Gastrocnemius medialis (tissue), 4 donors: ENCODE measurements around the gene INCENP. TPM values are rescaled to one million over a fixed set of nuclear protein-coding genes. Genes with fewer than 3 reads are reported as not detected.
"Not testable (repeated sequence)": the region's sequence is repeated elsewhere in the genome, so short reads cannot be mapped to it uniquely, and the experiment has no call there.

Experiments
- ATAC-seq, 2 donors: fragments of 150-250 bp; one replicate each; pipeline ENCODE4 v1.9.1; 2016
- DNase-seq, 2 donors: peaks; one replicate each; pipeline ENCODE4 v3.0.0-alpha.2; 2019
- H3K27ac ChIP-seq, 4 donors: fragments of 200-600 bp; sonication (generic); 1 replicate in 1 of 4; 2 replicates in 3 of 4; pipeline ENCODE4 v1.5.1; 2016 to 2018; ENCODE audit warnings: mild to moderate bottlenecking in 2 of 4, moderate library complexity in 1 of 4
- H3K27me3 ChIP-seq, 3 donors: fragments of 200-600 bp; sonication (generic) in 2 of 3; 1 replicate in 1 of 3; 2 replicates in 2 of 3; pipeline versions ENCODE4 v1.5.1 to v1.6.0; 2016 to 2019; ENCODE audit warnings: mild to moderate bottlenecking in 1 of 3, moderate library complexity in 1 of 3
- H3K36me3 ChIP-seq, 2 donors: fragments of 200-600 bp; sonication (generic) in 1 of 2; one replicate each; pipeline ENCODE4 v1.5.1; 2017 to 2018
- H3K4me1 ChIP-seq, 2 donors: fragments of 200-600 bp; sonication (generic) in 1 of 2; one replicate each; pipeline ENCODE4 v1.5.1; 2016 to 2017; ENCODE audit warnings: mild to moderate bottlenecking in 2 of 2
- H3K4me3 ChIP-seq, 4 donors: fragments of 200-600 bp; sonication (generic) in 3 of 4; 1 replicate in 1 of 4; 2 replicates in 3 of 4; pipeline ENCODE4 v1.5.1; 2016 to 2019; ENCODE audit warnings: mild to moderate bottlenecking in 2 of 4
- H3K9me3 ChIP-seq, 3 donors: fragments of 200-600 bp; sonication (generic) in 2 of 3; 1 replicate in 1 of 3; 2 replicates in 2 of 3; pipeline ENCODE4 v1.5.1; 2016 to 2019
- POLR2A ChIP-seq, 2 donors: fragments of 450-650 bp; IDR thresholded peaks; one replicate each; pipeline ENCODE4 v1.6.1; 2017; ENCODE audit warnings: antibody characterized with exemption in 2 of 2, mild to moderate bottlenecking in 2 of 2, moderate library complexity in 2 of 2
- in situ Hi-C, 4 donors: fragments of 200-750 bp; cut with MboI; loops; one replicate each; pipeline versions ENCODE4 v1.15.0 to v1.8.0; 2017; ENCODE audit warnings: low sequenced_read_pairs in 4 of 4
- intact Hi-C: fragments of 100-400 bp; cut with DNase I; formaldehyde crosslinking; loops from one replicate; pipeline ENCODE4 v1.15.1; 2023; ENCODE audit warnings: low total_unique reads
- total RNA-seq, 4 donors: library from RNA; depleted of rRNA; stranded (reverse); fragments of >200 nt; gene quantifications; one replicate each; pipeline versions ENCODE4 v1.1.0 to v1.2.3, GENCODE V29; 2016
- TF ChIP-seq, protein P1 (sequence below), 5 experiments: fragments of 450-650 bp in 3 of 5; fragments of 200-600 bp in 2 of 5; sonication (generic) in 2 of 5; IDR thresholded peaks in 4 of 5; conservative IDR thresholded peaks in 1 of 5; 1 replicate in 4 of 5; 2 replicates in 1 of 5; pipeline ENCODE4 v1.5.1; 2016 to 2019; ENCODE audit warnings: antibody characterized with exemption in 5 of 5, mild to moderate bottlenecking in 3 of 5, moderate library complexity in 3 of 5

Gene INCENP
- total RNA-seq, 4 donors from 2014 or later = 6.3 to 18.7 (median 13.7) TPM

GRCh38 chr11:62082292-62082657 lies 41.5 kb upstream of the INCENP start:
- Histone ChIP-seq H3K27ac (no peak overlapping the region), H3K27me3 (no peaks in the 10 kb centered on the region), H3K9me3 (no peaks in the 10 kb centered on the region), H3K4me1 (peaks cover 0 to 7% of the 10 kb centered on the region in 2 donors), H3K36me3 (no peaks in the 10 kb centered on the region), H3K4me3 (no peak overlapping the region)
- no peak for ATAC-seq
- in situ Hi-C loops (loop anchor here in 3 of 4 donors (5.0 to 10.0 kb wide), 4 partner anchors 185 to 277 kb away; partner anchors contain the start of gene FADS3 (in 1 of the 3)), intact Hi-C loops (loop anchor here (1.0 to 2.0 kb wide), 2 partner anchors 135 to 183 kb away; no protein-coding TSS in a partner anchor)
- no peak for TF ChIP-seq POLR2A (IDR thresholded peaks at IDR 0.05)
- TF ChIP-seq, protein P1, sequence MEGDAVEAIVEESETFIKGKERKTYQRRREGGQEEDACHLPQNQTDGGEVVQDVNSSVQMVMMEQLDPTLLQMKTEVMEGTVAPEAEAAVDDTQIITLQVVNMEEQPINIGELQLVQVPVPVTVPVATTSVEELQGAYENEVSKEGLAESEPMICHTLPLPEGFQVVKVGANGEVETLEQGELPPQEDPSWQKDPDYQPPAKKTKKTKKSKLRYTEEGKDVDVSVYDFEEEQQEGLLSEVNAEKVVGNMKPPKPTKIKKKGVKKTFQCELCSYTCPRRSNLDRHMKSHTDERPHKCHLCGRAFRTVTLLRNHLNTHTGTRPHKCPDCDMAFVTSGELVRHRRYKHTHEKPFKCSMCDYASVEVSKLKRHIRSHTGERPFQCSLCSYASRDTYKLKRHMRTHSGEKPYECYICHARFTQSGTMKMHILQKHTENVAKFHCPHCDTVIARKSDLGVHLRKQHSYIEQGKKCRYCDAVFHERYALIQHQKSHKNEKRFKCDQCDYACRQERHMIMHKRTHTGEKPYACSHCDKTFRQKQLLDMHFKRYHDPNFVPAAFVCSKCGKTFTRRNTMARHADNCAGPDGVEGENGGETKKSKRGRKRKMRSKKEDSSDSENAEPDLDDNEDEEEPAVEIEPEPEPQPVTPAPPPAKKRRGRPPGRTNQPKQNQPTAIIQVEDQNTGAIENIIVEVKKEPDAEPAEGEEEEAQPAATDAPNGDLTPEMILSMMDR (IDR thresholded peaks at IDR 0.05 in 4 of 5, conservative IDR thresholded peaks at IDR 0.05 in 1 of 5) = no peak
- no peak for DNase-seq

DNA sequence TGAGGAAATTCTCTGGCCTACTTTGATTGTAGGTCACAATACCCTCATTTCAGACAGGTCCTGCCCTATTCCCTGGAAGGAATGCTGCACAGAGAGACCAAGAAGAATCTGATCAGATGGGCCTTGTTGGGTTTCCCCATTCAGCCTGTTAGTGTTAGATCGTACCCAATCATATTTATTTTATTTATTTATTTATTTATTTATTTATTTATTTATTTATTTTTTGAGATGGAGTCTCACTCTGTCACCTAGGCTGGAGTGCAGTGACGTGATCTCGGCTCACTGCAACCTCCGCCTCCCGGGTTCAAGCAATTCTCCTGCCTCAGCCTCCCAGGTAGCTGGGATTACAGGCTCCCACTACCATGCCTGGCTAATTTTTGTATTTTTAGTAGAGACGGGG lies 39.0 kb upstream of the INCENP start:
- H3K4me3 ChIP-seq, H3K27me3 ChIP-seq, H3K36me3 ChIP-seq, H3K27ac ChIP-seq, DNase-seq, H3K9me3 ChIP-seq, H3K4me1 ChIP-seq, intact Hi-C loops, ATAC-seq: not testable (repeated sequence)
- in situ Hi-C loops = loop anchor here in 3 of 4 donors (5.0 to 10.0 kb wide), 4 partner anchors 188 to 280 kb away; partner anchors contain the start of gene FADS3 (in 1 of the 3)

- TF ChIP-seq, protein P1 (IDR thresholded peaks at IDR 0.05 in 4 of 5, conservative IDR thresholded peaks at IDR 0.05 in 1 of 5) = no peak
- TF ChIP-seq POLR2A (IDR thresholded peaks at IDR 0.05) = no peak
- DNase-seq (no peak), ATAC-seq (no peak)
- Histone ChIP-seq H3K36me3 (no peaks in the 10 kb centered on the region), H3K4me3 (no peak overlapping the region), H3K27ac (no peak overlapping the region), H3K27me3 (no peaks in the 10 kb centered on the region), H3K9me3 (no peaks in the 10 kb centered on the region), H3K4me1 (no peaks in the 10 kb centered on the region)
- in situ Hi-C loops = loop anchor here in 3 of 4 donors (10.0 kb wide), 3 partner anchors 193 to 283 kb away; partner anchors contain the start of gene FADS3 (in 1 of the 3)
- intact Hi-C loops = no loop called here
These were observed 36.1 kb upstream of the INCENP start for GRCh38 chr11:62087694-62088093.

- no peaks in the 10 kb centered on the region for H3K27me3 ChIP-seq
- H3K4me3 ChIP-seq = no peak overlapping the region
- in situ Hi-C loops = loop anchor here in 3 of 4 donors (10.0 kb wide), 3 partner anchors 194 to 284 kb away; partner anchors contain the start of gene FADS3 (in 1 of the 3)
- no peak for DNase-seq
- intact Hi-C loops = no loop called here
- TF ChIP-seq, protein P1 (IDR thresholded peaks at IDR 0.05 in 4 of 5, conservative IDR thresholded peaks at IDR 0.05 in 1 of 5) = no peak
- no peak for TF ChIP-seq POLR2A (IDR thresholded peaks at IDR 0.05)
- no peaks in the 10 kb centered on the region for H3K4me1 ChIP-seq
- H3K9me3 ChIP-seq = no peaks in the 10 kb centered on the region
- no peak for ATAC-seq
- H3K36me3 ChIP-seq = no peaks in the 10 kb centered on the region
- no peak overlapping the region for H3K27ac ChIP-seq
These were observed 35.4 kb upstream of the INCENP start for GRCh38 chr11:62088331-62088933.

GRCh38 chr11:62103141-62103540 lies 20.7 kb upstream of the INCENP start:
- in situ Hi-C loops = loop anchor here in 2 of 4 donors (10.0 to 25.0 kb wide), 3 partner anchors 228 to 784 kb away; partner anchors contain the start of genes FEN1 (in 1 of the 2), SLC3A2 (in 1 of the 2) and TMEM258 (in 1 of the 2)

More at GRCh38 chr11:62103141-62103540, 20.7 kb upstream of the INCENP start:
- intact Hi-C loops = no loop called here
- ATAC-seq (no peak), DNase-seq (no peak)
- H3K4me3 ChIP-seq = no peak overlapping the region
- peak overlapping the region in 1 of 4 donors; percentile 10 for H3K27ac ChIP-seq
- H3K27me3 ChIP-seq = no peaks in the 10 kb centered on the region
- H3K9me3 ChIP-seq = no peaks in the 10 kb centered on the region
- no peaks in the 10 kb centered on the region for H3K36me3 ChIP-seq
- TF ChIP-seq, protein P1 (IDR thresholded peaks at IDR 0.05 in 4 of 5, conservative IDR thresholded peaks at IDR 0.05 in 1 of 5) = no peak
- TF ChIP-seq POLR2A (IDR thresholded peaks at IDR 0.05) = no peak
- peaks cover 15 to 16% of the 10 kb centered on the region in 2 donors for H3K4me1 ChIP-seq
